Uterus (tissue), 2 donors: ENCODE measurements around the gene CA10.

Source experiments
- POLR2A ChIP-seq, 2 donors: fragments of 450-650 bp; IDR thresholded peaks; one replicate each; pipeline ENCODE4 v1.6.1; 2016; ENCODE audit warnings: antibody characterized with exemption in 2 of 2, mild to moderate bottlenecking in 1 of 2, moderate library complexity in 1 of 2
- TF ChIP-seq, protein P1 (sequence below), 4 experiments: fragments of 200-600 bp in 2 of 4; fragments of 450-650 bp in 2 of 4; sonication (generic) in 2 of 4; IDR thresholded peaks; one replicate each; pipeline ENCODE4 v1.5.1; 2016 to 2019; ENCODE audit warnings: antibody characterized with exemption in 4 of 4, mild to moderate bottlenecking in 2 of 4, moderate library complexity in 1 of 4

DNA sequence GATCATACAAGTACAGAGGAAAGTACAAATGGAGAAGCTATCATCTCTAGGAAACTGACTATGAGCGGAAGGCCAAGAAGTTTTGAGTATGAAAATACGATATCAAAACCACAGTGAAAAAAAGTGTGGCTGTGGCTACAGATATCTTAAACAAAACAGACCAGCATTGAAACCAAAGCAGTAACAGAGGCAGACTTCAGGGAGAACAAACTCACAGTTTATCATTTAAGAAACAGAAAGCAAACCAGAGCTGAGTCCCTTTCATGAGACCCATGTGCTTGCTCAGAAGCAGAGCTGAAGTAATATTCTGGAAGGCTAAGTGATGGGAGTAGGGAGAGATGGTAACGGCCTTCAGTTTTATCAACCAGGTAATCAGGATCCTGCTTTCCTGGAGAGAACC lies 317.8 kb downstream of the CA10 start:
- no peak for TF ChIP-seq POLR2A (IDR thresholded peaks at IDR 0.05)
- TF ChIP-seq, protein P1, sequence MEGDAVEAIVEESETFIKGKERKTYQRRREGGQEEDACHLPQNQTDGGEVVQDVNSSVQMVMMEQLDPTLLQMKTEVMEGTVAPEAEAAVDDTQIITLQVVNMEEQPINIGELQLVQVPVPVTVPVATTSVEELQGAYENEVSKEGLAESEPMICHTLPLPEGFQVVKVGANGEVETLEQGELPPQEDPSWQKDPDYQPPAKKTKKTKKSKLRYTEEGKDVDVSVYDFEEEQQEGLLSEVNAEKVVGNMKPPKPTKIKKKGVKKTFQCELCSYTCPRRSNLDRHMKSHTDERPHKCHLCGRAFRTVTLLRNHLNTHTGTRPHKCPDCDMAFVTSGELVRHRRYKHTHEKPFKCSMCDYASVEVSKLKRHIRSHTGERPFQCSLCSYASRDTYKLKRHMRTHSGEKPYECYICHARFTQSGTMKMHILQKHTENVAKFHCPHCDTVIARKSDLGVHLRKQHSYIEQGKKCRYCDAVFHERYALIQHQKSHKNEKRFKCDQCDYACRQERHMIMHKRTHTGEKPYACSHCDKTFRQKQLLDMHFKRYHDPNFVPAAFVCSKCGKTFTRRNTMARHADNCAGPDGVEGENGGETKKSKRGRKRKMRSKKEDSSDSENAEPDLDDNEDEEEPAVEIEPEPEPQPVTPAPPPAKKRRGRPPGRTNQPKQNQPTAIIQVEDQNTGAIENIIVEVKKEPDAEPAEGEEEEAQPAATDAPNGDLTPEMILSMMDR (IDR thresholded peaks at IDR 0.05) = no peak
